HG03521 (cell line): Measurements from ENCODE around the gene AOC1.
"Not testable (repeated sequence)": the region's sequence is repeated elsewhere in the genome, so short reads cannot be mapped to it uniquely, and the experiment has no call there.

Source experiments
- ATAC-seq: cut with Tn5 transposase; IDR thresholded peaks from one replicate; pipeline ENCODE4 v1.9.1; 2021; ENCODE audit warnings: mild to moderate bottlenecking, moderate library complexity; ENCODE audit not compliant: unreplicated experiment

Gene AOC1, protein sequence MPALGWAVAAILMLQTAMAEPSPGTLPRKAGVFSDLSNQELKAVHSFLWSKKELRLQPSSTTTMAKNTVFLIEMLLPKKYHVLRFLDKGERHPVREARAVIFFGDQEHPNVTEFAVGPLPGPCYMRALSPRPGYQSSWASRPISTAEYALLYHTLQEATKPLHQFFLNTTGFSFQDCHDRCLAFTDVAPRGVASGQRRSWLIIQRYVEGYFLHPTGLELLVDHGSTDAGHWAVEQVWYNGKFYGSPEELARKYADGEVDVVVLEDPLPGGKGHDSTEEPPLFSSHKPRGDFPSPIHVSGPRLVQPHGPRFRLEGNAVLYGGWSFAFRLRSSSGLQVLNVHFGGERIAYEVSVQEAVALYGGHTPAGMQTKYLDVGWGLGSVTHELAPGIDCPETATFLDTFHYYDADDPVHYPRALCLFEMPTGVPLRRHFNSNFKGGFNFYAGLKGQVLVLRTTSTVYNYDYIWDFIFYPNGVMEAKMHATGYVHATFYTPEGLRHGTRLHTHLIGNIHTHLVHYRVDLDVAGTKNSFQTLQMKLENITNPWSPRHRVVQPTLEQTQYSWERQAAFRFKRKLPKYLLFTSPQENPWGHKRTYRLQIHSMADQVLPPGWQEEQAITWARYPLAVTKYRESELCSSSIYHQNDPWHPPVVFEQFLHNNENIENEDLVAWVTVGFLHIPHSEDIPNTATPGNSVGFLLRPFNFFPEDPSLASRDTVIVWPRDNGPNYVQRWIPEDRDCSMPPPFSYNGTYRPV

DNA sequence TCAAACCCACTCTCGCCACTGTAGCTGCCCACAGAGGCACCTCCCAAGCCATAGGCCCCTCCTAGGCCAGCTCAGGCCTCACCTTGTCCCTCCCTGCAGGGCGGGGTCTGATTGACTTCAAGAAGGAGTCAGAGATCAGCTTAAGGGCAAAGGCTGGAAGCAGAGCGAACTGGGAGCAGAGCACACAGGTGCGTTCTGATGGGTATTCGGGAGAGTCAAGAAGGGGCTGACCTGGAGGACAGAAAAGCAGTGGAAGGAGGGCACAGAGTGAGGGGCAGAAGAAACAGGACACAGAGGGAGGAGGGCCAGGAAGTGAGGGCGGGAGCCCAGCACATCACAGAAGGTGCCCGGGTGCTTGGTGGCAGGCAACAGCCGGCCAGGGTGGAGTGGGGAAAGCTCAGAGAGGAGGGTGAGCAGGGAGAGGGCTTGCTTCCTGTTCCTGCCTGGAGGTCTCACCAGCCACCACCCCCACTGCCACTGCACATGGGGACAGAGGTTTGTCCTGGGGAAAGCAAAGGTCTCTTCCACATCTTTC is at the start of gene AOC1:
TSS of gene AOC1 (plus strand) at position 147 of the 535 bp plus-strand sequence. CDS start 3,954 bp downstream, outside the sequence.
- no peak for ATAC-seq

DNA sequence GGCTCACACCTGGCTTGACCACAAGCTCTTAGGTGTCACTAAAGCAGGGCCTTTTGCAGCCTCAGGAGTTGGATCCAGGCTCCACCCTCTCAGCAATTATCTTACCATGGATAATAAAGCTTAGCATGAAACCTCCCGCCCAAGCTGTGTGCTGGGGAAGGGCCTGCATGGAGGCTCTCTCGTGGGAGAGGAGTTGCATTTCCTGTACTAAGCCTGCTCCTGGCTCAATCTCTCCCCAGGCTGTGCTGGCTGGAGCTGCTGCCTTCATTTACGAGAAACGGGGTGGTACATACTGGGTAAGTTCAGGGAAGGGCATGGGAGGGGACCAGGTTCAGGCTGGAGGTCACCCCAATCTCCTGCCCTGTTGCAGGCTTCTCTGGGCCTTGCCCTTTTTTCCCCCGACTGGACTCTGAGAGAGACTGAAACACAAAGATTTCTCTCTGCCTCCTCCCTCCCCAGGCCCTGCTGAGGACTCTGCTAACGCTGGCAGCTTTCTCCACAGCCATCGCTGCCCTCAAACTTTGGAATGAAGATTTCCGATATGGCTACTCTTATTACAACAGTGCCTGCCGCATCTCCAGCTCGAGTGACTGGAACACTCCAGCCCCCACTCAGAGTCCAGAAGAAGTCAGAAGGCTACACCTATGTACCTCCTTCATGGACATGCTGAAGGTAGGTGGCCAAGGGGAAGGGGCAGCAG is 49.0 kb upstream of the AOC1 start:
- no peak for ATAC-seq

DNA sequence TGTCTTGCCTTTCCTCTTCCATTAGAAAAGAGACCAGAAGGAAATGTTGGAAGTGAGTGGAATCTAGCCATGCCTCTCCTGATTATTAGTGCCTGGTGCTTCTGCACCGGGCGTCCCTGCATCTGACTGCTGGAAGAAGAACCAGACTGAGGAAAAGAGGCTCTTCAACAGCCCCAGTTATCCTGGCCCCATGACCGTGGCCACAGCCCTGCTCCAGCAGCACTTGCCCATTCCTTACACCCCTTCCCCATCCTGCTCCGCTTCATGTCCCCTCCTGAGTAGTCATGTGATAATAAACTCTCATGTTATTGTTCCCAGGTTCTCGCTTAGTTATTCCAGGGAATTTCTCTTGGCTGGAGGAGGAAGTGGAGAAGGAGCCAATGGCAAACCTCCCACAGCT is 47.5 kb upstream of the AOC1 start:
- no peak for ATAC-seq

DNA sequence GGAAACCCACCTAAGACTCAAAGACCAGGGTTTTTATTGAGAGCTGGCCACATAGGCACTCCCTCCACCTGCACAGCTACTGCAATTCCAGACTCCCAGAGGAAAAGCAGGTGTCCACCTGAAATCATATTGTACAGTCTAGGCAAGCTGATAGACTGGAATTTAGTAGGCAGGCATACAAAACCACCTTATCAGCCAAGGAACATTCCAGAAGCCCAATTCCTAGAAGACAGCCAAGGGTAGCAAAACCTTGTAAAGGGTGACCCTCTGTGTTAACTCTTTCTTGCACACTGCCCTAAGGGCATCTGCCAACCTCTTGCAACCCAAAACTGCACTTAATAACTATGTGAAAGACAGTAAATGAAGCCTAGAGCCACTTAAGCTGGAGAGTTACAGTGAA is 46.5 kb upstream of the AOC1 start:
- ATAC-seq, result no peak

DNA sequence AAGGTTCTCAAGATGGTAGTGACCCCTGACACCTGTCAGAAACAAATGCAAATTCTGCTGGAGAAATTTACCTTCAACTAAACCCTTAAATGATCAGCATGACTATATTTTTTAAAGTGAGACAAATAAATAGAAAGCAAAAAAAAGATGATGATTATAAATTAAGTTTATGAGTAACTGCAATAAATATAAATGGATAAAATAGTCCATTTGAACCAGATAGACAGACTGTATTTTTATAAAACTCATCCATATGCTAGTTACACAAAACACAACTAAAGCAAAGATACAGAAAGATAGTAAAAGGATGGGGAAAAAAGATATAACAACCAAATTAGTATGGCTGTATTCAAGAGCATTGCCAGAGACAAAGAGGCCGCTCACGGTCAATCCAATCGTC is 45.9 kb upstream of the AOC1 start:
- ATAC-seq, result no peak

DNA sequence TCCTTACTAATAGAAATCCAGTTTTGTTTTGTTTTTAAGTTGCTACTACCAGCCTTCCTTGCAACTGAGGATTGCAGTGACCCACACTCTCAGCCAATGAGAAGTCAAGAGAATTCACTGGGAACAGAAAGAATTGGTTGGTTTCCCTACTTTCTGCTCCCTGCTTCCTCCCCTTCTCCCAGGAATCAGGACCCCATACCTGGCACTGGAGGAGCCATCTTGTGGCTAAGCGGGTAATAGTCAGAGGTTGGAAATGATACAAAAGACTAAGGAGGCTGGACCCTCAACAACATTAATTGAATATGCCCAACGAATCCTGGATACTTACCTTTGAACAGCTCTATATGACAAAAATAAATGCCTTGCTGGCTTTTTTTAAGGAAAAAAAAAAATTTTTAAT is 45.5 kb upstream of the AOC1 start:
- no peak for ATAC-seq

DNA sequence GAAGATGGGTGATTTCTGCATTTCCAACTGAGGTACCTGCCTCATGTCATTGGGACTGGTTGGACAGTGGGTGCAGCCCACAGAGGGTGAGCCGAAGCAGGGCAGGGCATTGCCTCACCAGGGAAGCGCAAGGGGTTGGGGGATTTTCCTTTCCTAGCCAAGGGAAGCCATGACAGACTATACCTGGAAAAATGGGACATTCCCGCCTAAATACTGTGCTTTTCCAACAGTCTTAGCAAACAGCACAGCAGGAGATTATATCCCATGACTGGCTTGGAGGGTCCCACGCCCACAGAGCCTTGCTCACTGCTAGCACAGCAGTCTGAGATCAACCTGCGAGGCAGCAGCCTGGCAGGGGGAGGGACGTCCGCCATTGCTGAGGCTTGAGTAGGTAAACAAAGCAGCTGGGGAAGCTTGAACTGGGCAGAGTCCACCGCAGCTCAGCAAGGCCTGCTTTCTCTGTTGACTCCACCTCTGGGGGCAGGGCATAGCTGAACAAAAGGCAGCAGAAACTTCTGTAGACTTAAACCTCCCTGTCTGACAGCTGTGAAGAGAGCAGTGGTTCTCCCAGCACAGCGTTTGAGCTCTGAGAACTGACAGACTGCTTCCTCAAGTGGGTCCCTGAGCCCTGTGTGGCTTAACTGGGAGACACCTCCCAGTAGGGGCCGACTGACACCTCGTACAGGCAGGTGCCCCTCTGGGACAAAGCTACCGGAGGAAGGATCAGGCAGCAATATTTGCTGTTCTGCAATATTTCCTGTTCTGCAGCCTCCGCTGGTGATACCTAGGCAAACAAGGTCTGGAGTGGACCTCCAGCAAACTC is 44.5 kb upstream of the AOC1 start:
- not testable (repeated sequence) for ATAC-seq

DNA sequence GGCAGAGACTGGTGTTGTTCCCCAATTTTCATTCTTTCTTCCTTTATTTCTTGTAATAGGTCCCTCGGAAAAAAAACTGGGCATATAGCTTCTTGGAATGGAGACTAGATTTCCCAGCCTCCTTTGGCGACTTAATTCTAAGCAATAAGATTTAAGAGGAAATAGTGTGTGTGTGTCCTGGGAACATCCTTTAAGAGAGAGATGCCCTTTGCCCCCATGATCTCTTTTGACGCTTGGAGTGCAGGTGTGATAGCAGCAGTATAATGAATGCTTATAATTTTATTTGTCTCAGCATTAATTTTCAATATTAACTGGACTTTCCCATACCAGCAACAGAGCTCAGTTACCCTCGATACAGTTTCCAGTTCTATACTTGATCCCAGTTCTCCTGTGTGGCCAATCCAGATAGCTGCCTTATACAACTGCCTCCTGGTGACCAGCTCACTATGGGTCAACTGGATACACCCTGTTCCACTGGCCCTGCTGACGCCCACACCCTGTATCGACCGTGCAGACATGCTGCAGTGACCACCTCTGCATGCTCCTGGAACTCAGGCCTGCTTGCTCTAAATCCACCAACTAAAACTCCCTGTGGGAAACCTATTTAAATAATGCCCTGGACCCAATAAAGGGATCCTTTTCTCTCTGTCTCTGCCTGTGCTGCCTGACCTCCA is 37.9 kb upstream of the AOC1 start:
- no peak for ATAC-seq

DNA sequence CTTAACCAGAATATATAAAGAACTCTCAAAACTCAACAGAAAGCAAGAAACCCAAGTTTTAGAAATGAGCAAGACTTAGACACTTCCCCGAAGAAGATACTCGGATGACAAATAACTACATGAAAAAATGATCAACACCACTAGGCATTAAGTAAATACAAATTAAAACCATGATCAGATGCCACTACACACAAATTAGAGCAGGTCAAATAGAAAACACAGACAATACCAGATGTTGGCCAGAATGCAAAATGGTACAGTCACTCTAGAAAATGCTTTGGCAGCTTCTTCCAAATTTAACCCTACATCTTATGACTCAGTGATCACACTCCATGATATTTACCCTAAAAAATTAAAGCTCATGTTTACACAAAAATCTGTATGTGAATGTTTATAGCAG is 33.3 kb upstream of the AOC1 start:
- ATAC-seq, result no peak

DNA sequence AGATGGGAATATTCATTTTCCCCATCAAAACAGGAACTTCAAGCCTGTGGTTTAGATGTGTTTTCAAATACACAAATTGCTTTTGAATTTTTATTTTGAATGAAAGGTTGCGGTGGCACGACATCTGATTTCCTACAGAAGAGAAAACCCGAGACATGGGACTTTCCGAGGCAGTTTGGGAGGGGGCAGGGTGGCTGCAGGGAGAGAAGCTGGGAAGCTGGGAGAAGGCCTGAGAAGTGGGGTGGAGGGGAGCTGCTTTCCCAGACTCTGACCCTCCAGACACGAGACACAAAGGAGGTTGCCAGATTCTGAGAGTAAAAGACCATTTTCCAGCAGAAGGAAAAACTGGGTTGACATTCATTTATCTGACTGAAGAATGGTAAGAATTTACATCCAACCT is 32.2 kb upstream of the AOC1 start:
- no peak for ATAC-seq

DNA sequence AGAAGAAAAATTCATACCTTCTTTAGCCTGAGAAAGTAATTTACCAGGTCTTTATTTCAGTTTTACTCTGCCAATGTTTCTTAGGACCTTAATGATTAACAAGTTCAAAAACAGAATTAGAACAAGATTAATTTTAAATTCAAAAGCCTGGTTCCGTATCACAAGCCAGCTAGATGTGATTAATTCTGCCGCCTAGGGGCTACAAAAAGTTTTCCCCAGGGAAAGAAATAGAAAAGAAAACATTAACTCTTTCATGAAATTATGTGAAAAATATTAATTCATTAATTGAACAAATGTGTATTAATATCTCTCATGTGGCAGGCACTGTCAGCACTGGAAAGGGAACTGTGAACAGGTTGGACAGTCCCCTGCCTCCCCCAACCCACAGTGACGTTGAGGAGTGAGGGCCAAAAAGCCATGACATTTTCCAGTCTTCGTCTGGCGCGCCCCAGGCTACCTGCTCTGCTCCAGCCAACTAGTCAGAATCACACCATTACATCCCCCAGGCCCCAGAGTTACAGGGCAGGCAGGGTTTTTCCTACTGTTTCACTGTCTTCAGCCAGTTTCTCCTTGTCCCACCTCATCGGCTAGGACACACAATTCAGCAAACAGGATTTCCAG is 31.6 kb upstream of the AOC1 start:
- no peak for ATAC-seq

DNA sequence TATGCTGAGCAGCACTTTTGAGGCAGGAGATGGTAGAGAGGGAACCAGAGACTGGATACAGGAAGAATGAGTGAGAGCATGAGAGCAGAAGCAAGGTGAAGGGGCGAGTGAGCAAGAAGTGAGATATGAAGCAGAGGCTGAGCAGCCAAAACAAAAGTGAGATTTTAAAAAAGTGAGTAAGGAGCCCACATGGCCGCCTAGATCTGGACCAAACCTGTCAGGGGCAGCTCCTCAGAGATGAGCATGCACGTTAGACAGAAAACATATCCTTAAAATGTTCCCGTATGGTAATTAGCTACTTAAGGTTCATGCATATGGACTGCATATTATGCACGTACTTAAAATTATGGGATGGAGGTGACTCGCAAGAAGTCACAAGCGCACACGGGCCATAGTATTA is 29.3 kb upstream of the AOC1 start:
- no peak for ATAC-seq

DNA sequence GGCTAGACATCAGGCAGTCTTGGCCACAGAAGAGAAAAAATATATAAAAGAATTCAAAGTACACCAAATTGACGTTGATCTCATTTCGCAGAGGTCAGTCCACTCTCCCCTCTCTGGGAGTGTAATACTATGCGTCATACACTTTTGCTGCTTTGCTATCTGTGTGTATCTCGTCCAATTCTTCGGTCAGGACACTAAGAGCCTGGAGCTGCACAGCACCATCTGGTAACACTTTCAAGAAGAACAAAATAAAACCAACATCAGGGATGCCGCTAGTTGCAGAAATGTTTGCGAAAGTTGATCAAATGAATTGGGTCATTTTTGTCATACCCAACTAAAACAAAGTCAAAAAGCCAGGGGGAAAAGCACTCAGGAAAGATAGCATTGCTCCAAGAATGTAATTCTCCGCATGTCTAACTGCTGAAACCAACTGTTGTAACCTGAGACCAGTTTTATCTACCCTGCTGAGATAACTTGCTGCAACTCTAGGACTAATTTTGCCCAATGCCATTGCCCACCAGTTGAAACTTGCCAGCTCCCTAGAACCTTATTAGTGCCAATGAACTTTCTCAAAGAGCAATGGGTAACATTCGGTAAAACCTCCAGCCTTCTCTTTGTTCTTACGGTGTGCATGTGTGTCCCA is 28.7 kb upstream of the AOC1 start:
- ATAC-seq, result no peak

DNA sequence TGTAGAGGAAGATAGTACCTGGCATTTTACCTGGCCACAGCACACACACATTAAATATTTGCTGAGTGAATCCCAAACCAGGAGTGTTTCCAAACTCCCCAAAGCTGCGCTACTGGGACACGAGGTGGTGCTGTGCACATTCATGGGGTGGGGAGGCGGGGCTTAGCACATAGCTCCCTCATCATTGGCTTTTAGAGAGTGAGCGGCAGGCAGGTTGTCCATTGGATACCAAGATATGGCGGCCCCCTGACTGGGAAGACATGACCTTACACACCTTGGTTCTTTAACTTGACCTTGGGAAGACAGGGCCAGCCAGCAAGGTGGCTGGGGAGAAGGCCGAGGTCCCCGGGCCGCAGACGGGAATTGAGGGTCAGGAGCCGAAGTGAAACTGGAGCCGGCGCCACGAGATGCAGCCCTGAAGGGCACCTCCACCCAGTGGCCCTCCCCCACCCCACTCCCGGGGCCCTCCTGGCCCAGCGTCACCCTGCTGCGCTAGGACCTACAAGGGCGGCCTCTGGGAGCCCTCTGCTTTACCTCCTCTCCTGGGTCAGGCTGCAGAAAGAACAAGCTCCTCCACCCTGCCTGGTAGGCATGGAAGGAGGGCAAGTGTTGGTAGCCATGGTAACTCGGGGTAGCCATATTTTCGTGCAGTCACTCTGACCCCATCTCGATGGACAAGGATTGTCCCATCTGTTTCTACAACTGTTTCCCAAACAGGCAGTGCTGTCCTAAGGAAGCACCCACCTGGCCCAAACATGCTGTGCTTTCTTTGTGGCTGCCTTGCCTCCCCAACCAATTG is 27.7 kb upstream of the AOC1 start:
- no peak for ATAC-seq

DNA sequence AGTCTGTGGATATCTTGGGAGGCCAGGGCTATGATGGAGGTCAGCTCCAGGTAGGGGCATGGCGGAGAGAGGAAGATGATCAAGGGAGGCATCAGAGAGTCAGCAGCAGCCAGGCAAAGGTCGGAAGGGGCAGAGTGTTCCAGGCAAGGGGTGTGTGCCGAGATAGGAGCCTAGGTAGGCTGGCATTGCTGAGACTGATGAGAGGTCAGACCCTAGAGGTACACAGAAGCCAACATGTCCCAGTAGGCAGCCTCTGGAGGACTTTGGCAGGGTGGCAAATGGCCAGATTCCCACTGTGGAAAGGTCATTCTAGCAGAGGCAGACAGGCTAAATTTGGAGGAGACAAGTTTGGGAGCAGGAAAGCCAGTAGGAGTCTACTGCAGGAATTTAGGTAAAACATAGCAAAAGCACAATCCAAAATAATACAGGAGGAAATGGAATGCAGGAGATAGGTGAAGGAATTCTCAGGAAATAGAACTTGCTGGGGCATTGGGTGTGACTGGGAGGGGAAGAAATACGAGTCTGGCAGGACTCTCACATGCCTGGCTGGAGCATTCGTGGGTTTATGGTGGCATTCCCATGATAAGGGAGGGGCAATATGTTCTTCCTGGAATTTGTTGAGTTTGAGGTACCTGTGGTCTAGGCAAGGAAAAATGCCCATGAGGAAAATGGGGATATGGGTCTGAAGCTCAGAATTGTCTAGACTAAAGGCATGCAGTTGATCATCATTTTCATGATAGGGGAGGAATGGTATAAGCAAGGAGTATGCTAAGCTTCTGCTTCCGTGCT is 26.1 kb upstream of the AOC1 start:
- no peak for ATAC-seq

DNA sequence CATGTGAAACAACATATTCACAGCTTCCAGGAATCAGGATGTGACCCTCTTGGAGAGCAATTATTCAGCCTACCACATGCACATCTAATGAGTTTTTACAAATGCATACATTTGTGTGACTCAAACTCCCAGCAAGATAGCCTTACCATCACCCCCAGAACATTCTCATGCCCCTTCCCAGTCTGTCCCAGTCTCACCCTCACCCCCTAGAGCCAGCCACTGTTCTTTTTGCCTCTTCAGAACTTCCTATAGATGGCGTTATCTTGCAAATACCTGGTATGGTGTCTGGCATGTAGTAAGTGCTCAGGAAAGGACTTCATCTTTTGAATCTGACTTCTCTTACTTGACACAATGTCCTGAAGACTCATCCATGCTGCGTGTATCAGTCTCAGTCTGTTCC is 23.9 kb upstream of the AOC1 start:
- ATAC-seq, result no peak

DNA sequence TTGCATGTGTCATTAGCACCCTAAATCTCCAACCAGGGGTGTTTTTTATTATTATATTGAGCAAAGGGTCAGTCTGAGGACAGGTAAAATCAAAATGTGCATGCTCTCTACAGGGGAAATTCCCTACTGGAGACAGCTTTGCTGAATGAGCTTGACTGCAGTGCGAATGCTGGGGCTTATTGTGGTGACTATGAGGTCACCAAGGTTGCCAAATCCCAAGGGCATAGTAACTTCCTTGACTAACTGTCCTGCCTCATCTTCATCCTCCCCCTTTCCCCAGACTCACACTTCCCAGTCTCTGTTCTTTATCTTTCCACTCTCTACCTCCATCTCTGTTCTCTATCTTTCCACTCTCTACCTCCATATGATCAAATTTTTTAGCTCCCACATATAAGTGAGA is 22.9 kb upstream of the AOC1 start:
- ATAC-seq, result no peak

DNA sequence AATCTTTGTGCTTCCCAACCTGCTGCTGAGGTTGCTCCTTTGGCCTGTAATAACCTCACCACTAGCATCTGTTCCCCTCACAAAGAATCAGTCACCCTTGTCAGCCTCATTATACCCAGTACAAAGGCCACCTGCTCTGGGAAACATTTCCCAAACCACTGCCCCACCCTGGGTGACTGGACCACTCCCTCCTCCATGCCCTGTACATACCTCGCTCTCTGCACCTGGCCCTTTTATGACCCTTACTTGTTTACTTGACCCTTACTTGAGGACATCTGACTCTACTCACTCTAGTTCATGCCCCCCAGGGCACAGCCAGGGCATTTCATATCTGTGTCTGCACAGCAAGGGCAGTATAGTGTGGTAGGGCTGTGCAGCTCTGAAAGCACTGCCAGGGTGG is 21.4 kb upstream of the AOC1 start:
- ATAC-seq, result no peak
